Measurements from ENCODE around the gene ATRX. TPM values are rescaled to one million over a fixed set of nuclear protein-coding genes. Genes with fewer than 3 reads are reported as not detected.

ATRX gene
- total and polyA plus RNA-seq, 2 donors (not counting 3 experiments of a cell fraction or from before 2014, with no cell fraction given), result 23.5 to 101 TPM

DNA sequence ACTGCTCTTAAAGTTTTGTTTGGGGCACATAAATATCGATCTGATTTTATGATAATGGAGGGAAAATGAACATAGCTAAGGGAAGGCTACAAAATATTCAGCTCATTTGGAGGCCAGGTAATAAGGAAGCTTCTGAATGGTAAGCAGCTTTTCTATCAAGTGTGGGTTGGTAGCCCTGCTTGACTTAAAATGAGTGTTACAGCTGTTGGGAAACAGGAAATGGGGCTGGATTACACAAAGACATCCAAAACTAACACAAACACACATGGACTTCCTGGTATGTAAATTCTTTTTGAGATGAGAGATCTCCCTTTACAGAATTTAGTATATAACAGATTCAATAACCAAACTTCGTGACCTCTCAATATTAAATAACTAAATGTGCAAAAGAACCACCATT is 280.8 kb downstream of the ATRX start:
- no TSS peak for BruUV-seq (replicated peaks)
- FAIRE-seq, result peak; percentile 24
- peak; percentile 61 for DNase-seq (ENCODE audit: low read depth, low spot score)

More for the DNA sequence above, 280.8 kb downstream of the ATRX start:
- H3K27ac ChIP-seq (ENCODE audit: insufficient read depth, low read depth, low read length), result no peak overlapping the region
- H3K9me1 ChIP-seq (replicated peaks; ENCODE audit: control insufficient read depth, extremely low read depth, insufficient read depth, low read length), result no peaks in the 10 kb centered on the region
- H4K20me1 ChIP-seq (replicated peaks; ENCODE audit: control insufficient read depth, extremely low read depth, insufficient read depth, low read length), result no peaks in the 10 kb centered on the region
- H3K36me3 ChIP-seq (ENCODE audit: control insufficient read depth in 2 of 2, extremely low read depth in 1 of 2, insufficient read depth in 2 of 2, low read length in 2 of 2), result no peaks in the 10 kb centered on the region
- CTCF ChIA-PET, result no interaction called here
- intact Hi-C loops (cut with micrococcal nuclease) (loop anchor here (2.0 kb wide), 1 partner anchor 62 kb away; no protein-coding TSS in a partner anchor), dilution Hi-C loops (cut with MboI; ENCODE audit: extremely low pct_ligation_motif_present, low sequenced_read_pairs) (no loop called here)
- no peaks in the 10 kb centered on the region for H3K27me3 ChIP-seq (ENCODE audit: control insufficient read depth in 2 of 2, insufficient read depth in 2 of 2, low read length in 2 of 2)
- H3K9me3 ChIP-seq (replicated peaks; ENCODE audit: control insufficient read depth, insufficient read depth, low read length), result no peaks in the 10 kb centered on the region
- POLR2A ChIA-PET, result no interaction called here
- no peak overlapping the region for H2AFZ ChIP-seq (ENCODE audit: low read depth, low read length)
- H3K4me1 ChIP-seq (ENCODE audit: control insufficient read depth, extremely low read depth, insufficient read depth, low read length), result peaks cover 15% of the 10 kb centered on the region
- no peak for TF ChIP-seq EZH2 (IDR thresholded peaks at IDR 0.05; ENCODE audit: borderline replicate concordance, low read depth, low read length, severe bottlenecking)
- TF ChIP-seq JUN (IDR thresholded peaks at IDR 0.05; ENCODE audit: borderline replicate concordance, insufficient read depth, insufficient read length, low read depth), result no peak
- TF ChIP-seq MYC (IDR thresholded peaks at IDR 0.05; ENCODE audit: low read depth, low read length), result no peak
- no peak for TF ChIP-seq FOS (IDR thresholded peaks at IDR 0.05; ENCODE audit: borderline replicate concordance, insufficient read depth, low read length)
- TF ChIP-seq MAX (IDR thresholded peaks at IDR 0.05; ENCODE audit: insufficient read depth, insufficient read length), result no peak
- TF ChIP-seq GATA2 (IDR thresholded peaks at IDR 0.05; ENCODE audit: insufficient read depth, insufficient read length, low read depth, low read length), result no peak
- TF ChIP-seq POLR2A (IDR thresholded peaks at IDR 0.05; ENCODE audit: low read depth, low read length), result no peak
- no peak for TF ChIP-seq POLR2AphosphoS5 (IDR thresholded peaks at IDR 0.05; ENCODE audit: insufficient read depth, low read depth, low read length)
- no peak for TF ChIP-seq CTCF (IDR thresholded peaks at IDR 0.05; ENCODE audit: extremely low read depth in 1 of 2, insufficient read depth in 1 of 2, low read depth in 1 of 2, low read length in 2 of 2)
- peak overlapping the region; percentile 35 for H3K4me2 ChIP-seq (ENCODE audit: insufficient read depth, low read length)
- no peak overlapping the region for H3K9ac ChIP-seq (replicated peaks; ENCODE audit: extremely low read depth, insufficient read depth, low read length)
- H3K4me3 ChIP-seq (replicated peaks in 1 of 3; ENCODE audit: insufficient read depth in 1 of 3, low read depth in 1 of 3, low read length in 3 of 3), result no peak overlapping the region
- no peaks in the 10 kb centered on the region for H3K79me2 ChIP-seq (ENCODE audit: control insufficient read depth, insufficient read depth, low read length)
